Upper lobe of right lung (tissue), 1 donor: ENCODE results near the gene GALNT12. TPM values are rescaled to one million over a fixed set of nuclear protein-coding genes. Genes with fewer than 3 reads are reported as not detected.

Experiments used
- ATAC-seq: fragments of 200-7000 bp; cut with Tn5 transposase; one replicate; pipeline ENCODE4 v1.9.1; 2020; ENCODE audit warnings: mild to moderate bottlenecking, moderate library complexity
- DNase-seq: peaks from one replicate; pipeline ENCODE4 v3.0.0-alpha.2; 2020
- H3K27ac ChIP-seq: fragments of 200-600 bp; one replicate; pipeline ENCODE4 v1.8.0; 2022
- H3K27me3 ChIP-seq: fragments of 200-600 bp; one replicate; pipeline ENCODE4 v1.8.0; 2022; ENCODE audit warnings: mild to moderate bottlenecking
- H3K36me3 ChIP-seq: fragments of 200-600 bp; one replicate; pipeline ENCODE4 v1.8.0; 2022
- H3K4me1 ChIP-seq: fragments of 200-600 bp; one replicate; pipeline ENCODE4 v1.8.0; 2022
- H3K4me3 ChIP-seq: fragments of 200-600 bp; one replicate; pipeline ENCODE4 v1.8.0; 2022; ENCODE audit warnings: mild to moderate bottlenecking
- H3K9me3 ChIP-seq: fragments of 200-600 bp; one replicate; pipeline ENCODE4 v1.8.0; 2022
- intact Hi-C: fragments of 100-400 bp; cut with DNase I; formaldehyde crosslinking; loops from one replicate; pipeline ENCODE4 v1.11.0; 2022
- total RNA-seq: library from RNA; stranded (reverse); fragmentation: NEBNext Ultra II Directional; extraction: Animal tissue kit (Norgen Biotek cat#: 25700); gene quantifications from one replicate; pipeline ENCODE4 v1.2.1, GENCODE V29; 2021
- TF ChIP-seq, protein P1 (sequence below): fragments of 200-600 bp; IDR thresholded peaks from one replicate; pipeline ENCODE4 v1.8.0; 2022; ENCODE audit warnings: antibody characterized with exemption
- donor health status: DM: no; HTN: yes; CAD: no; lungs with severe emphysema.

GALNT12 gene
- total RNA-seq, 1 donor from 2014 or later, result 28.3 TPM

DNA sequence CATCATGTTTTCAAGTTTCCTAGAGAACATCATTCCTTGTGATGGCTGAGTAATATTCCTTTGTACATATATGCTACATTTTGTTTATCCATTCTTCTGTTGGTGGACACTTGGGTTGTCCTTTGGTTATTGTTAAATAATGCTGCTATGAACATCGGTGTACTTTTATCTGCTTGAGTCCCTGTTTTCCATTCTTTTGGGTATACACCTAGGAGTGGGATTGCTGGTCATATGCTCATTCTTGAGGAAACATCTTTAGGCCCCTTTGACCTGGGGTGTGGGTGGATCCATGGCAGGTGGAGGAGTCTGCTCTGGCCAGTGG lies 25.3 kb downstream of the GALNT12 start:
- TF ChIP-seq, protein P1, sequence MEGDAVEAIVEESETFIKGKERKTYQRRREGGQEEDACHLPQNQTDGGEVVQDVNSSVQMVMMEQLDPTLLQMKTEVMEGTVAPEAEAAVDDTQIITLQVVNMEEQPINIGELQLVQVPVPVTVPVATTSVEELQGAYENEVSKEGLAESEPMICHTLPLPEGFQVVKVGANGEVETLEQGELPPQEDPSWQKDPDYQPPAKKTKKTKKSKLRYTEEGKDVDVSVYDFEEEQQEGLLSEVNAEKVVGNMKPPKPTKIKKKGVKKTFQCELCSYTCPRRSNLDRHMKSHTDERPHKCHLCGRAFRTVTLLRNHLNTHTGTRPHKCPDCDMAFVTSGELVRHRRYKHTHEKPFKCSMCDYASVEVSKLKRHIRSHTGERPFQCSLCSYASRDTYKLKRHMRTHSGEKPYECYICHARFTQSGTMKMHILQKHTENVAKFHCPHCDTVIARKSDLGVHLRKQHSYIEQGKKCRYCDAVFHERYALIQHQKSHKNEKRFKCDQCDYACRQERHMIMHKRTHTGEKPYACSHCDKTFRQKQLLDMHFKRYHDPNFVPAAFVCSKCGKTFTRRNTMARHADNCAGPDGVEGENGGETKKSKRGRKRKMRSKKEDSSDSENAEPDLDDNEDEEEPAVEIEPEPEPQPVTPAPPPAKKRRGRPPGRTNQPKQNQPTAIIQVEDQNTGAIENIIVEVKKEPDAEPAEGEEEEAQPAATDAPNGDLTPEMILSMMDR, result no peak
- no peak overlapping the region for H3K27ac ChIP-seq
- H3K4me3 ChIP-seq, result no peak overlapping the region
- no peaks in the 10 kb centered on the region for H3K9me3 ChIP-seq
- ATAC-seq (no peak), DNase-seq (no peak)
- H3K27me3 ChIP-seq, result no peaks in the 10 kb centered on the region
- H3K36me3 ChIP-seq, result no peaks in the 10 kb centered on the region
- intact Hi-C loops, result no loop called here
- H3K4me1 ChIP-seq, result no peaks in the 10 kb centered on the region

DNA sequence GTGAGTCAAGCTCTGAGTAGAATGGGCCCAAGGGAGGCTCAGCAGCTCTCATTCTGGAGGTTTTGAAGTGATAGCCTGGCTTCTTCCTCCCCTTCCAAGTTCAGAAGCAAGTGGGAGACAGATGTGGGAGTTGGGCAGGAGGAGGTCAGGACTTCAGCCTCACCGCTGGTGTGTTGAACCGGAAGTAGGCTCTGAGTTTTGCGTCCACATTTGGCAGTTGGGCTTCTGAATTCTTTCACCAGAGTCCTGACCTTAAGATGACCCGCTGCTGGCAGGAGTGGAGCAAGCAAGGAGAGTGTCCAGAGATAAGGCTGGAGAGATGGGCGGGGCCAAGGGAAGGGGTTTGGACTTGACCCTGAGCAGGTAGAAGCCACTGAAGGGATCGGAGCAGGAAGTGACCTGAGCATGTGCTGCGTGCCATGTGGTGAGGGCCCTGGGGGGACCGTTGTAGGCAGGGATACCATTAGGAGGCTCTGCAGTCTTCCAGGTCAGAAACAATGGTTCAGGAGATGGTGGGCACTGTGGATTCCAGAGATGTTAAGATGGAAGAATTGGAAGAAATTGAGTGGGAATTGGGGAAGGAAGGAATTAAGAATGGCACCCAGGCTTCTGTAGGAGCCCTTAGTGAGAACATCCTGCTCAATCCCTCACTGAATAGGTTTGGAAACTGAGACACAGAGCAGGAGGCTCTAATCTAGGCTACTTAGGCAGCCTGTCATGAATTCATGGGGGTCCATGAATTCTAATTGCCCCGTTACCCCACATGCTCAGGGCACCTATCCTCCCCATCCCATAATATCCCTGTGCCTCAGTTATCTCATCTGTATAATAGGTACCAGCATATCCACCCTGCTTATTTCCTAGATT lies 25.9 kb downstream of the GALNT12 start:
- Histone ChIP-seq H3K36me3 (no peaks in the 10 kb centered on the region), H3K9me3 (no peaks in the 10 kb centered on the region), H3K27ac (no peak overlapping the region), H3K4me3 (no peak overlapping the region), H3K27me3 (no peaks in the 10 kb centered on the region), H3K4me1 (no peaks in the 10 kb centered on the region)
- TF ChIP-seq, protein P1, result no peak
- DNase-seq, result peak; percentile 82
- ATAC-seq, result peak; percentile 86
- intact Hi-C loops, result no loop called here

DNA sequence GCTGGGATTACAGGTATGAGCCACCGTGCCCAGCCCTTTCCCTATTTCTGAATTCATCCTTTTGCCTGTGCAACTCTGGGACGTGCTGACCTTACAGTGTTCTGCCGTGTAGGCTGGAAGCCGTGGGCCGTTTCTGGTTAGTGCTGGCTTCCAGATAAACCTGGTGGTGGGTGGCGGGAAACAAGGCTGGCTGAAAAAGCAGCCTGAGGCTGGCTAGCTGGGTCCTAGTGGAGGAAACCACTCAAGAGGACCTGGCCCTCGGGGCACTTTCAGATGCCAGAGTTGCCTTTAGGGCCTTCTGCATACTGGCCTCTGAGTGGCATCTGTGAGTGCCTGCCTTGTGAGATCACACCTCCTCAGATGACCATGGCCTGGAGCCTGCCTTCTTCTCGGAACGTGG lies 26.9 kb downstream of the GALNT12 start:
- H3K9me3 ChIP-seq, result no peaks in the 10 kb centered on the region
- TF ChIP-seq, protein P1, result no peak
- H3K36me3 ChIP-seq, result no peaks in the 10 kb centered on the region
- H3K4me1 ChIP-seq, result no peaks in the 10 kb centered on the region
- no peak overlapping the region for H3K27ac ChIP-seq
- intact Hi-C loops, result no loop called here
- DNase-seq (no peak), ATAC-seq (peak; percentile 13)
- no peak overlapping the region for H3K4me3 ChIP-seq
- no peaks in the 10 kb centered on the region for H3K27me3 ChIP-seq

DNA sequence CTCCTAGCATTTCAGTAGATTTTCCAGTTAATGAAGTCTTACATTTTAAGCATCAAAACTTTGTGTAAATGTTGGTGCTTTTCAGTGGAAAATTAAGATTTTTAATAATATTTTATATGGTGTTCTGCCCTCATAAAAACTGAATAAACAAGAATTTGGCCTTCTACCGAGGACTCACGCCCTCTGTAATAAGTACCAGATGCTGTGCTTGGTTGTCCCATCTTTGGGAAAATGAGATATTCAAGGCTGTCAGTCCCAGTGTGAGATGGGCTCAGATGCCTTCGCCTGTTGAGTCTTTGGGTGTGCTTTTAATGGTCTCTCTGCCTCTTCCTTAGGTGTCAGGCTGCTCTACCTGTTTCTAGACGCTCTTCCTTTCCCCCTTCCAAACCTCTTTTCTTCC lies 28.7 kb downstream of the GALNT12 start:
- Histone ChIP-seq H3K4me3 (no peak overlapping the region), H3K36me3 (no peaks in the 10 kb centered on the region), H3K27ac (no peak overlapping the region), H3K27me3 (no peaks in the 10 kb centered on the region), H3K4me1 (no peaks in the 10 kb centered on the region), H3K9me3 (no peaks in the 10 kb centered on the region)
- ATAC-seq (no peak), DNase-seq (no peak)
- TF ChIP-seq, protein P1, result no peak
- intact Hi-C loops, result no loop called here

DNA sequence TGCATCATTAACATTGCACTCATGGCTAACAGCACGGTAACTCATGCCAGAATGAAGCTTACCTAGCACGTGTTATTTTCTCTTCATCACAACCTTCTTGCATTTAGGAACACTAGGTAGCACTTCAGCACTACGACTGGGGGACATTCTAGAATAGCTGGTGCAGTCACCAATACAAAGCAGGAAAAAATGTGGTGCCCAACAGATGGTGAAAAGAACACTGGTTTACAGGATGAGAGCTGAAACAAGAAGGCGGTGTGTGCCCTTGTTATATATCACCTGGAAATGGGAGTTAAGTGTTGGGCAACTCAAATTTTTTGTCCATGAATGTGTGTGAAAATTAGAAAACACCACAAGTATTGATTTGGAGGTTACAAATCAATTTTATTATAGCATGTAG lies 30.0 kb downstream of the GALNT12 start:
- no peaks in the 10 kb centered on the region for H3K36me3 ChIP-seq
- H3K9me3 ChIP-seq, result no peaks in the 10 kb centered on the region
- H3K4me1 ChIP-seq, result no peaks in the 10 kb centered on the region
- ATAC-seq, result no peak
- H3K4me3 ChIP-seq, result no peak overlapping the region
- no peak overlapping the region for H3K27ac ChIP-seq
- TF ChIP-seq, protein P1, result no peak
- intact Hi-C loops, result no loop called here
- H3K27me3 ChIP-seq, result no peaks in the 10 kb centered on the region
- no peak for DNase-seq
